HepG2 (cell line): Measurements from ENCODE around the gene ARMC8. TPM values are rescaled to one million over a fixed set of nuclear protein-coding genes. Genes with fewer than 3 reads are reported as not detected.
A peak's percentile ranks its signal among the peaks of the same experiment; 100 is the strongest.

Experiments used
- AGO1 ChIP-seq: fragments of 200-400 bp; formaldehyde crosslinking; IDR thresholded peaks from 2 replicates; pipeline ENCODE4 v1.6.1; 2017; ENCODE audit warnings: mild to moderate bottlenecking, low read depth, low read length, moderate library complexity; ENCODE audit not compliant: poor library complexity, severe bottlenecking
- AKAP8 ChIP-seq: sonication (generic); formaldehyde crosslinking; IDR thresholded peaks from 2 replicates; pipeline ENCODE4 v1.5.1; 2020; ENCODE audit warnings: mild to moderate bottlenecking, missing genetic modification reagents
- FUBP1 ChIP-seq: sonication (generic); formaldehyde crosslinking; IDR thresholded peaks from 2 replicates; pipeline ENCODE4 v1.5.1; 2020; ENCODE audit warnings: missing genetic modification reagents, mild to moderate bottlenecking, borderline replicate concordance
- GLI4 ChIP-seq: sonication (generic); formaldehyde crosslinking; IDR thresholded peaks from 2 replicates; pipeline ENCODE4 v1.5.1; 2020; ENCODE audit warnings: missing genetic modification reagents, mild to moderate bottlenecking, moderate library complexity, borderline replicate concordance
- MATR3 ChIP-seq: sonication (generic); formaldehyde crosslinking; IDR thresholded peaks from 2 replicates; pipeline ENCODE4 v1.4.0; 2020; ENCODE audit warnings: missing genetic modification reagents
- MYNN ChIP-seq: sonication (generic); formaldehyde crosslinking; IDR thresholded peaks from 2 replicates; pipeline ENCODE4 v1.4.0; 2020; ENCODE audit warnings: mild to moderate bottlenecking, low read depth, missing genetic modification reagents
- SMARCE1 ChIP-seq: fragments of 450-650 bp; IDR thresholded peaks from 2 replicates; pipeline ENCODE4 v1.6.1; 2017; ENCODE audit warnings: borderline replicate concordance
- YY1 ChIP-seq: IDR thresholded peaks from 2 replicates; pipeline ENCODE4 v1.6.1; 2011; ENCODE audit warnings: low read length, low read depth, moderate library complexity, mild to moderate bottlenecking; ENCODE audit not compliant: insufficient read depth, insufficient replicate concordance
- ZBTB44 ChIP-seq: sonication (generic); formaldehyde crosslinking; IDR thresholded peaks from 2 replicates; pipeline ENCODE4 v1.4.0; 2020; ENCODE audit warnings: missing genetic modification reagents
- ZNF3 ChIP-seq: IDR thresholded peaks from 2 replicates; pipeline ENCODE4 v1.7.0; 2017; ENCODE audit warnings: inconsistent platforms
- ZNF510 ChIP-seq: sonication (generic); formaldehyde crosslinking; IDR thresholded peaks from 2 replicates; pipeline ENCODE4 v1.4.0; 2020; ENCODE audit warnings: low read depth, mild to moderate bottlenecking, missing genetic modification reagents
- ZNF646 ChIP-seq: sonication (generic); formaldehyde crosslinking; IDR thresholded peaks from 2 replicates; pipeline ENCODE4 v1.9.0; 2021; ENCODE audit warnings: mild to moderate bottlenecking, missing genetic modification reagents
- ZZZ3 ChIP-seq: sonication (generic); formaldehyde crosslinking; IDR thresholded peaks from 2 replicates; pipeline ENCODE4 v1.4.0; 2020; ENCODE audit warnings: missing genetic modification reagents, mild to moderate bottlenecking, borderline replicate concordance
- polyA plus RNA-seq, 8 experiments: library from polyadenylated mRNA; depleted of rRNA in 3 of 8; stranded (reverse) in 7 of 8; unstranded in 1 of 8; fragments of >200 nt; fragmentation: Illumina TruSeq in 4 of 8; extraction: Trizol in 4 of 8; gene quantifications; 2 replicates each; pipeline versions ENCODE4 v1.2.1 to v1.2.3, GENCODE V29; 2011 to 2016; ENCODE audit warnings: low read depth in 4 of 8, missing spikeins in 1 of 8, mixed read lengths in 1 of 8; ENCODE audit not compliant: insufficient read depth in 1 of 8
- total RNA-seq, 5 experiments: library from RNA; depleted of rRNA; stranded (reverse); fragments of >200 nt; fragmentation: Illumina TruSeq; extraction: Trizol; gene quantifications; 2 replicates each; pipeline ENCODE4 v1.2.3, GENCODE V29; 2016; ENCODE audit warnings: low read depth in 1 of 5

ARMC8 gene
- total and polyA plus RNA-seq, 2 of the 13 experiments (the other 11 are each of a cell fraction or from before 2014, with no cell fraction given) = 38.9 to 55.3 TPM

GRCh38 chr3:138187296-138188012, at the start of gene ARMC8 (continued):
- TF ChIP-seq ZNF646 = peak; percentile 44; the same call in 1 of the 2 replicates
- TF ChIP-seq MATR3 (CRISPR knock-in tag) = no peak
- TF ChIP-seq SMARCE1 = no peak
- no peak for TF ChIP-seq ZNF3 (CRISPR knock-in tag)
- TF ChIP-seq GLI4 = no peak
- no peak for TF ChIP-seq AKAP8 (CRISPR knock-in tag)
- TF ChIP-seq MYNN (CRISPR knock-in tag) = peak; percentile 23; the same call in 1 of the 2 replicates
- no peak for TF ChIP-seq FUBP1 (CRISPR knock-in tag)
- TF ChIP-seq YY1 = peak; percentile 94
- TF ChIP-seq ZBTB44 (CRISPR knock-in tag) = 0 out of 2 replicates have a peak, but pooled peaks have one; percentile 50
- peak; percentile 53 for TF ChIP-seq AGO1
- peak; percentile 58; the same call in 1 of the 2 replicates for TF ChIP-seq ZZZ3 (CRISPR knock-in tag)
- TF ChIP-seq ZNF510 (CRISPR knock-in tag) = peak; percentile 75; the same call in 1 of the 2 replicates
